Measurements from ENCODE around the gene CDH13.

GRCh38 chr16:82835487-82836155 lies 208.9 kb downstream of the CDH13 start:
- TF ChIP-seq CTCF (conservative IDR thresholded peaks at IDR 0.05 in 1 of 2, IDR thresholded peaks at IDR 0.05 in 1 of 2; ENCODE audit: low read depth in 1 of 2, low read length in 2 of 2): no peak
- TF ChIP-seq EZH2 (IDR thresholded peaks at IDR 0.05; ENCODE audit: low read length, missing control alignments): no peak

All from fibroblast of lung (primary cell).